ENCODE results near the gene TUBG2. TPM values are rescaled to one million over a fixed set of nuclear protein-coding genes. Genes with fewer than 3 reads are reported as not detected.

The TUBG2 gene
- 3.4 and 5.3 TPM in 2 replicates for total RNA-seq

GRCh38 chr17:42659079-42659931, at the start of gene TUBG2:
TSS of gene TUBG2 (plus strand) at chr17:42659284. CDS start at chr17:42659504, 220 bp downstream.

GRCh38 chr17:42676424-42677011, 17.4 kb downstream of the TUBG2 start, which contains the start of gene PLEKHH3:
TSS of gene PLEKHH3 (minus strand) at chr17:42676994. CDS start at chr17:42676563, 431 bp downstream.

GRCh38 chr17:42681976-42682721, 23.1 kb downstream of the TUBG2 start, which contains the start of gene CNTNAP1:
TSS of gene CNTNAP1 (plus strand) at chr17:42682531. CDS start at chr17:42682830, 299 bp downstream.

Other genes with a start within 250 kb of the TUBG2 start
- 97.4 and 146 TPM in 2 replicates for gene CAVIN1, start 236.0 kb upstream of the TUBG2 start, total RNA-seq
- 24.9 and 59.1 TPM in 2 replicates for gene ATP6V0A1, start 200.4 kb upstream of the TUBG2 start, total RNA-seq
- 11.6 and 13.5 TPM in 2 replicates for gene NAGLU, start 123.0 kb upstream of the TUBG2 start, total RNA-seq
- 2.7 and 3.4 TPM in 2 replicates for gene HSD17B1, start 106.4 kb upstream of the TUBG2 start, total RNA-seq
- gene COASY, start 97.1 kb upstream of the TUBG2 start, total RNA-seq = 18.5 and 39.4 TPM in 2 replicates
- gene MLX, start 92.2 kb upstream of the TUBG2 start, total RNA-seq = 34.9 and 38.1 TPM in 2 replicates
- 1.4 and 1.9 TPM in 2 replicates for gene PSMC3IP, start 81.6 kb upstream of the TUBG2 start, total RNA-seq
- gene RETREG3, start 49.9 kb upstream of the TUBG2 start, total RNA-seq = 77.7 and 78.3 TPM in 2 replicates
- 11.3 and 27.1 TPM in 2 replicates for gene TUBG1, start 49.6 kb upstream of the TUBG2 start, total RNA-seq
- 16.4 and 31.0 TPM in 2 replicates for gene PLEKHH3, start 17.7 kb downstream of the TUBG2 start, total RNA-seq
- gene CCR10, start 22.6 kb downstream of the TUBG2 start, total RNA-seq = under 0.01 and 0.21 TPM in 2 replicates
- under 0.01 and 0.71 TPM in 2 replicates for gene CNTNAP1, start 23.2 kb downstream of the TUBG2 start, total RNA-seq
- 13.0 and 17.4 TPM in 2 replicates for gene EZH1, start 85.8 kb downstream of the TUBG2 start, total RNA-seq
- gene RAMP2, start 101.9 kb downstream of the TUBG2 start, total RNA-seq = not detected in 2 replicates
- gene VPS25, start 114.2 kb downstream of the TUBG2 start, total RNA-seq = 52.1 and 66.3 TPM in 2 replicates
- under 0.01 and 0.57 TPM in 2 replicates for gene WNK4, start 121.3 kb downstream of the TUBG2 start, total RNA-seq
- gene COA3, start 139.4 kb downstream of the TUBG2 start, total RNA-seq = 32.1 and 41.7 TPM in 2 replicates
- gene CNTD1, start 139.6 kb downstream of the TUBG2 start, total RNA-seq = not detected in 2 replicates
- gene BECN1, start 165.0 kb downstream of the TUBG2 start, total RNA-seq = 118 and 125 TPM in 2 replicates
- 86.5 and 115 TPM in 2 replicates for gene PSME3, start 174.1 kb downstream of the TUBG2 start, total RNA-seq
- 0.68 and 2.7 TPM in 2 replicates for gene AOC2, start 185.3 kb downstream of the TUBG2 start, total RNA-seq
- gene AOC3, start 191.9 kb downstream of the TUBG2 start, total RNA-seq = under 0.01 and 0.57 TPM in 2 replicates
- gene G6PC1, start 241.5 kb downstream of the TUBG2 start, total RNA-seq = not detected in 2 replicates